H9 (cell line): ENCODE data around the gene KATNA1. TPM values are rescaled to one million over a fixed set of nuclear protein-coding genes. Genes with fewer than 3 reads are reported as not detected.

Experiments used
- DNase-seq: peaks from one replicate; pipeline ENCODE4 v3.0.0-alpha.2; 2017
- H2AFZ ChIP-seq: one replicate; pipeline ENCODE4 v1.6.1; 2013; ENCODE audit warnings: mild to moderate bottlenecking, low read length, control low read depth, moderate library complexity
- H2AK5ac ChIP-seq: 2 replicates; pipeline ENCODE4 v1.6.1; 2013; ENCODE audit warnings: low read length, control low read depth, mixed read lengths; ENCODE audit not compliant: insufficient read length
- H2BK120ac ChIP-seq: one replicate; pipeline ENCODE4 v1.6.1; 2013; ENCODE audit warnings: low read depth, mild to moderate bottlenecking, low read length, control low read depth, inconsistent platforms; ENCODE audit not compliant: poor library complexity, severe bottlenecking
- H2BK12ac ChIP-seq: 2 replicates; pipeline ENCODE4 v1.6.1; 2013; ENCODE audit warnings: low read length, control low read depth, mixed read lengths, low read depth; ENCODE audit not compliant: insufficient read length
- H2BK15ac ChIP-seq: 2 replicates; pipeline ENCODE4 v1.6.1; 2013; ENCODE audit warnings: low read depth, low read length, control low read depth
- H2BK20ac ChIP-seq: one replicate; pipeline ENCODE4 v1.6.1; 2013; ENCODE audit warnings: low read depth, mild to moderate bottlenecking, low read length, control low read depth, inconsistent platforms; ENCODE audit not compliant: poor library complexity, severe bottlenecking
- H2BK5ac ChIP-seq: 2 replicates; pipeline ENCODE4 v1.6.1; 2013; ENCODE audit warnings: low read length, control low read depth, mixed read lengths; ENCODE audit not compliant: insufficient read length
- H3K14ac ChIP-seq: 2 replicates; pipeline ENCODE4 v1.6.1; 2013; ENCODE audit warnings: low read length, control low read depth; ENCODE audit not compliant: insufficient read depth
- H3K18ac ChIP-seq: 2 replicates; pipeline ENCODE4 v1.6.1; 2013; ENCODE audit warnings: low read depth, mild to moderate bottlenecking, mixed read lengths, low read length, control low read depth; ENCODE audit not compliant: insufficient read length
- H3K23ac ChIP-seq: 2 replicates; pipeline ENCODE4 v1.6.1; 2013; ENCODE audit warnings: low read length, control low read depth, mixed read lengths, low read depth; ENCODE audit not compliant: insufficient read length
- H3K23me2 ChIP-seq: 2 replicates; pipeline ENCODE4 v1.6.1; 2013; ENCODE audit warnings: low read depth, mild to moderate bottlenecking, mixed read lengths, low read length, control low read depth; ENCODE audit not compliant: insufficient read length, poor library complexity, severe bottlenecking
- H3K27ac ChIP-seq: 2 replicates; pipeline ENCODE4 v1.5.1; 2013; ENCODE audit warnings: low read length, control low read depth, mixed read lengths, low read depth; ENCODE audit not compliant: insufficient read length
- H3K27me3 ChIP-seq: 2 replicates; pipeline ENCODE4 v1.6.1; 2013; ENCODE audit warnings: low read length, control low read depth, inconsistent platforms; ENCODE audit not compliant: insufficient read depth
- H3K4ac ChIP-seq: 2 replicates; pipeline ENCODE4 v1.6.1; 2013; ENCODE audit warnings: low read depth, mild to moderate bottlenecking, control low read depth, inconsistent platforms, low read length, moderate library complexity
- H3K4me1 ChIP-seq: 2 replicates; pipeline ENCODE4 v1.6.1; 2013; ENCODE audit warnings: low read length, control low read depth, inconsistent platforms; ENCODE audit not compliant: insufficient read depth
- H3K4me2 ChIP-seq: 2 replicates; pipeline ENCODE4 v1.6.1; 2013; ENCODE audit warnings: low read length, control low read depth, mixed read lengths; ENCODE audit not compliant: insufficient read length, insufficient read depth
- H3K56ac ChIP-seq: 2 replicates; pipeline ENCODE4 v1.6.1; 2013; ENCODE audit warnings: low read depth, mild to moderate bottlenecking, mixed read lengths, low read length, control low read depth; ENCODE audit not compliant: insufficient read length
- H3K79me1 ChIP-seq: 2 replicates; pipeline ENCODE4 v1.6.1; 2013; ENCODE audit warnings: low read depth, mild to moderate bottlenecking, moderate library complexity, low read length, control low read depth, inconsistent platforms; ENCODE audit not compliant: insufficient read depth, poor library complexity, severe bottlenecking
- H3K79me2 ChIP-seq: 2 replicates; pipeline ENCODE4 v1.6.1; 2013; ENCODE audit warnings: low read length, control low read depth, inconsistent platforms; ENCODE audit not compliant: insufficient read depth
- H3K9ac ChIP-seq: 2 replicates; pipeline ENCODE4 v1.6.1; 2013; ENCODE audit warnings: low read length, control low read depth, mixed read lengths; ENCODE audit not compliant: insufficient read length; ENCODE audit errors: extremely low read depth
- H3K9me3 ChIP-seq: one replicate; pipeline ENCODE4 v1.6.1; 2013; ENCODE audit warnings: low read depth, low read length, inconsistent platforms; ENCODE audit not compliant: control insufficient read depth
- H3T11ph ChIP-seq: one replicate; pipeline ENCODE4 v1.6.1; 2013; ENCODE audit warnings: mild to moderate bottlenecking, low read length, control low read depth, inconsistent platforms
- H4K20me1 ChIP-seq: one replicate; pipeline ENCODE4 v1.6.1; 2013; ENCODE audit not compliant: control insufficient read depth, insufficient read length, insufficient read depth
- H4K5ac ChIP-seq: 2 replicates; pipeline ENCODE4 v1.6.1; 2013; ENCODE audit warnings: low read depth, mild to moderate bottlenecking, mixed read lengths, low read length, control low read depth; ENCODE audit not compliant: insufficient read length
- H4K8ac ChIP-seq: replicated peaks from 2 replicates; pipeline ENCODE4 v1.6.1; 2013; ENCODE audit warnings: low read length, control low read depth, mixed read lengths, low read depth; ENCODE audit not compliant: insufficient read length
- H4K91ac ChIP-seq: 2 replicates; pipeline ENCODE4 v1.6.1; 2013; ENCODE audit warnings: low read depth, mild to moderate bottlenecking, moderate library complexity, mixed read lengths, low read length, control low read depth; ENCODE audit not compliant: insufficient read length
- H3K27ac Mint-ChIP-seq, 3 experiments: 2 replicates in 2 of 3; 3 replicates in 1 of 3; pipeline ENCODE4 v1.8.0; 2020 to 2021; ENCODE audit warnings: mixed read lengths in 3 of 3, mild to moderate bottlenecking in 1 of 3, moderate library complexity in 1 of 3
- H3K27me3 Mint-ChIP-seq: 2 replicates; pipeline ENCODE4 v1.8.0; 2021; ENCODE audit warnings: low read depth, mild to moderate bottlenecking, moderate library complexity, mixed read lengths
- H3K36me3 Mint-ChIP-seq, 3 experiments: 2 replicates in 2 of 3; 3 replicates in 1 of 3; pipeline ENCODE4 v1.8.0; 2020 to 2021; ENCODE audit warnings: low read depth in 3 of 3, mixed read lengths in 3 of 3; ENCODE audit not compliant: insufficient read depth in 1 of 3
- H3K4me1 Mint-ChIP-seq, 2 experiments: 2 replicates each; pipeline ENCODE4 v1.8.0; 2020; ENCODE audit warnings: mixed read lengths in 2 of 2
- H3K4me3 Mint-ChIP-seq, 2 experiments: 2 replicates in 1 of 2; 3 replicates in 1 of 2; pipeline ENCODE4 v1.8.0; 2020 to 2021; ENCODE audit warnings: mild to moderate bottlenecking in 2 of 2, mixed read lengths in 2 of 2, moderate library complexity in 1 of 2
- H3K9me3 Mint-ChIP-seq, 2 experiments: 2 replicates in 1 of 2; 3 replicates in 1 of 2; pipeline ENCODE4 v1.8.0; 2020; ENCODE audit warnings: mild to moderate bottlenecking in 2 of 2, mixed read lengths in 2 of 2, moderate library complexity in 1 of 2
- WGBS: extraction: QIAGEN DNeasy Blood & Tissue Kit; methylation state at CpG from one replicate; pipeline ENCODE4 v1.1.7; 2013; ENCODE audit warnings: missing lambda C conversion rate, low lambda C conversion rate, mixed read lengths; ENCODE audit not compliant: insufficient read length; ENCODE audit errors: extremely low coverage; 5-methylcytosine and 5-hydroxymethylcytosine counted together
- total RNA-seq: library from RNA; stranded (reverse); gene quantifications from 2 replicates; pipeline ENCODE4 v1.2.1, GENCODE V29; 2021
- TF ChIP-seq, protein P1 (sequence below): fragments of 200-600 bp; sonication (generic); conservative IDR thresholded peaks from 3 replicates; pipeline ENCODE4 v1.8.0; 2021; ENCODE audit warnings: antibody characterized with exemption, mild to moderate bottlenecking

KATNA1 gene
- total RNA-seq, 1 experiment from 2014 or later, result 18.3 TPM

DNA sequence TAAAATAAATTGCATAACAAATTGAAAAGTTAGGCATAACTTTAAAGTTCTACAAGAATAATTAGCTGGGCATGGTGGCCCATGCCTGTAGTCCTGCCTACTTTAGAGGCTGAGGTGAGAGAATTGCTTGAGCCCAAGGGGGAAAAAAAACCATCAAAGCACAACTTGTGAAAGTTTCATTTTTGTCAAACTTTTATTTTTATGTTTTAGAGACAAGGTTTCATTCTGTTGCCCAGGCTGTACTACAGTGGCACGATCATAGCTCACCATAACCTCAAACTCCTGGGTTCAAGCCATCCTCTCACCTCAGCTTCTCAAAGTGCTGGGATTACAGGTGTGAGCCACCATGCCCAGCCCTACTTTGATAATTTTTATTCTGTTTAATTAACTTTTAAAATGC lies 14.2 kb downstream of the KATNA1 start:
- no CpG with 5 or more reads among the region's 1 CpG for WGBS
- Mint-ChIP-seq H3K4me1 (no peaks in the 10 kb centered on the region), H3K4me3 (no peak overlapping the region), H3K36me3 (peaks cover 0 to 38% (median 9%) of the 10 kb centered on the region in 3 experiments; a peak in 5 of 7 replicates), H3K27ac (no peak overlapping the region), H3K9me3 (no peaks in the 10 kb centered on the region), H3K27me3 (no peaks in the 10 kb centered on the region)
- H4K8ac ChIP-seq, result no peak overlapping the region
- H2BK12ac ChIP-seq, result no peak overlapping the region
- H4K5ac ChIP-seq, result no peak overlapping the region
- no peaks in the 10 kb centered on the region for H3K79me2 ChIP-seq
- no peak overlapping the region for H3K4ac ChIP-seq
- H2BK20ac ChIP-seq, result no peak overlapping the region
- H2AK5ac ChIP-seq, result no peak overlapping the region
- TF ChIP-seq, protein P1, sequence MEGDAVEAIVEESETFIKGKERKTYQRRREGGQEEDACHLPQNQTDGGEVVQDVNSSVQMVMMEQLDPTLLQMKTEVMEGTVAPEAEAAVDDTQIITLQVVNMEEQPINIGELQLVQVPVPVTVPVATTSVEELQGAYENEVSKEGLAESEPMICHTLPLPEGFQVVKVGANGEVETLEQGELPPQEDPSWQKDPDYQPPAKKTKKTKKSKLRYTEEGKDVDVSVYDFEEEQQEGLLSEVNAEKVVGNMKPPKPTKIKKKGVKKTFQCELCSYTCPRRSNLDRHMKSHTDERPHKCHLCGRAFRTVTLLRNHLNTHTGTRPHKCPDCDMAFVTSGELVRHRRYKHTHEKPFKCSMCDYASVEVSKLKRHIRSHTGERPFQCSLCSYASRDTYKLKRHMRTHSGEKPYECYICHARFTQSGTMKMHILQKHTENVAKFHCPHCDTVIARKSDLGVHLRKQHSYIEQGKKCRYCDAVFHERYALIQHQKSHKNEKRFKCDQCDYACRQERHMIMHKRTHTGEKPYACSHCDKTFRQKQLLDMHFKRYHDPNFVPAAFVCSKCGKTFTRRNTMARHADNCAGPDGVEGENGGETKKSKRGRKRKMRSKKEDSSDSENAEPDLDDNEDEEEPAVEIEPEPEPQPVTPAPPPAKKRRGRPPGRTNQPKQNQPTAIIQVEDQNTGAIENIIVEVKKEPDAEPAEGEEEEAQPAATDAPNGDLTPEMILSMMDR, result no peak
- no peaks in the 10 kb centered on the region for H3K27me3 ChIP-seq
- no peaks in the 10 kb centered on the region for H3K23me2 ChIP-seq
- H3K9me3 ChIP-seq, result no peaks in the 10 kb centered on the region
- no peak overlapping the region for H3K18ac ChIP-seq
- no peak for DNase-seq
- H4K20me1 ChIP-seq, result no peaks in the 10 kb centered on the region
- no peak overlapping the region for H3K23ac ChIP-seq
- no peak overlapping the region for H3K9ac ChIP-seq
- no peaks in the 10 kb centered on the region for H3K4me1 ChIP-seq
- no peak overlapping the region for H2BK120ac ChIP-seq
- H3T11ph ChIP-seq, result no peak overlapping the region
- no peak overlapping the region for H2BK15ac ChIP-seq
- no peak overlapping the region for H3K4me2 ChIP-seq
- no peak overlapping the region for H2BK5ac ChIP-seq
- no peak overlapping the region for H2AFZ ChIP-seq
- no peak overlapping the region for H3K14ac ChIP-seq
- no peak overlapping the region for H3K56ac ChIP-seq
- no peak overlapping the region for H4K91ac ChIP-seq
- no peak overlapping the region for H3K27ac ChIP-seq
- H3K79me1 ChIP-seq, result no peaks in the 10 kb centered on the region
